Pericardium fibroblast (primary cell): ENCODE measurements around the gene EXTL1. TPM values are rescaled to one million over a fixed set of nuclear protein-coding genes. Genes with fewer than 3 reads are reported as not detected.

Experiments used
- total RNA-seq: library from RNA; depleted of rRNA; stranded (reverse); fragments of >200 nt; gene quantifications from 2 replicates; pipeline ENCODE4 v1.2.3, GENCODE V29; 2015

The EXTL1 gene, protein sequence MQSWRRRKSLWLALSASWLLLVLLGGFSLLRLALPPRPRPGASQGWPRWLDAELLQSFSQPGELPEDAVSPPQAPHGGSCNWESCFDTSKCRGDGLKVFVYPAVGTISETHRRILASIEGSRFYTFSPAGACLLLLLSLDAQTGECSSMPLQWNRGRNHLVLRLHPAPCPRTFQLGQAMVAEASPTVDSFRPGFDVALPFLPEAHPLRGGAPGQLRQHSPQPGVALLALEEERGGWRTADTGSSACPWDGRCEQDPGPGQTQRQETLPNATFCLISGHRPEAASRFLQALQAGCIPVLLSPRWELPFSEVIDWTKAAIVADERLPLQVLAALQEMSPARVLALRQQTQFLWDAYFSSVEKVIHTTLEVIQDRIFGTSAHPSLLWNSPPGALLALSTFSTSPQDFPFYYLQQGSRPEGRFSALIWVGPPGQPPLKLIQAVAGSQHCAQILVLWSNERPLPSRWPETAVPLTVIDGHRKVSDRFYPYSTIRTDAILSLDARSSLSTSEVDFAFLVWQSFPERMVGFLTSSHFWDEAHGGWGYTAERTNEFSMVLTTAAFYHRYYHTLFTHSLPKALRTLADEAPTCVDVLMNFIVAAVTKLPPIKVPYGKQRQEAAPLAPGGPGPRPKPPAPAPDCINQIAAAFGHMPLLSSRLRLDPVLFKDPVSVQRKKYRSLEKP
- 0.12 and 0.60 TPM in 2 replicates for total RNA-seq

DNA sequence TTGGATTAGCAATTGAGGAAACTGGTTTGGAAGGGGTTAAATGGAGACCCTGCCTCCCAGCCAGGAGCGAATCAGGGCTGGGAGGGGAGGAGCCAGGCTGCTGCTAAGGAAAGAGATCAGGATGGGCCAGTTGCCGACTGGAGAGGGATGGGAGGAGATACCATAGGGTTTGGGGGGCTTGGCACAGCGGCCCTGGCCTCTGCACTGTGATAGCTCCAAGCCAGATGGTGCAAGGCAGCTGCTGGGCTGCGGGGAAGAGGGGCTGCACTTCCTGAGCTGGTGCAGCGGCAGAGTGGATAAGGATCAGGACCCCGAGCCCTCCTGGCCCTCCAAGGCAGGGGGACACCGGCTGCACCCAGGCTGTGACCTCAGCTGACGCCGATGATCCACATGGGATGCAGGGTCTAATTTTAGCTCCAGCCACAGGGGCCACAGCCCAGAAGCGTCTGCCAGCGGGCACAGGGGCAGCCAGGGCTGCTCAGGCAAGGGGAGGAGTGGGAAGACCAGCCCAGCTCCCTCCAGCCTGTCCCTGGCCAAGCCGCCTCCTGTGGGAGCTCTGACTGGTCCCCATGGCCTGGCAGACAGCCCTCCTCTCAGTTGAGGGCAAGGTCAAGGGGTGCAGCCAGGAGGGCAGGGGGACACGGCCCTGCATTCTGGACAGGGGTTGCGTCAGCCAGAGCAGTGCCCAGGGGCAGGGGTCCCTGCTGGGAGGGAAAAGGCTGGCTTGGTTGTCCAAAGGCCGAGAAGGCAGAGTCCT is at the start of gene EXTL1:
Gene EXTL1 (plus strand): TSS at position 129 of the 757 bp plus-strand sequence. CDS start 872 bp downstream, outside the sequence.

DNA sequence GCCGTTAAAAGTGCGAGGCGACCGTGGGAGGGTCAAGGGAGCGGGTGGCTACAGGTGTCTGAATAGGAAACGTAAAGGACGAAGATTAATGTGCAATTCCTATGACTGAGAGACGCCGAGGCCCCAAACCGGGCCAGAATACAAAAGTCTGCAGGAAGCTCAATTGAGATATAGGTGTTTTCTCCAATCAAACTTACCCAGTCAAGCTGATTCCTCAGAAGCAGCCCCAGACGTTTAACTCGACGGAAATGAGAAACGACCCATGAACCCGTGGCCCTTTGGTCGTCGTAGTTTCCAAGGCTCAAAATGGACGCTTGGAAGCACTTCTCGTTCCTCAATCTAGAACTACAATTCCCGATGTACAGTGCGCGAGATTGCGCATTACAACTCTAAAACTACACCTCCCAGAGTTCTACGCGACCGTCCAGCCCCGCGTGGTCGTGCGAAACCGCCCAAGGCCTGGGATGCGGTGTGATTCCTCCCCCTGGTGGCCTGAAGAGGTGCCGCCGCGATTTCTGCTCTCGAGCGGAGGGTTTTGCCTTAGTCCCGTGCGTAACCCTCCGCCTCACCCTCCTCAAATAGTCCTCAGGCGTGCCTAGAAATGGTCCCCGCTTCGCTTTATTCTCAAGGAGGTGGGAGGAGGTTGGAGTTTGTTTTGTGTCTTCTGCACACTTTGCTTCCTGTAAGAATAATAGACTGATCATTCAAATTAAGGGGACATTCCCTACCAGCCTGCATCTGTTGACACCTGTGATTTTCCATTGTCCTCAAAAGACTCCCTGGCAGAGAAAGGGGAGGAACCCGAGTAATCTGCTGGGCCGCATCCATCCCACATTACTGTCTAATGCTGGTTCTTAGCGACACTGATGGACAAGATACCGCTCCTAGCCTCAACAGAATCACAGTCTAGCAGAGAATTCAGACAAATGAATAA is 23.5 kb upstream of the EXTL1 start, which contains the start of gene PAFAH2:
Gene PAFAH2 (minus strand): TSS at position 236 of the 934 bp plus-strand sequence. CDS start 7,247 bp downstream, outside the sequence.

DNA sequence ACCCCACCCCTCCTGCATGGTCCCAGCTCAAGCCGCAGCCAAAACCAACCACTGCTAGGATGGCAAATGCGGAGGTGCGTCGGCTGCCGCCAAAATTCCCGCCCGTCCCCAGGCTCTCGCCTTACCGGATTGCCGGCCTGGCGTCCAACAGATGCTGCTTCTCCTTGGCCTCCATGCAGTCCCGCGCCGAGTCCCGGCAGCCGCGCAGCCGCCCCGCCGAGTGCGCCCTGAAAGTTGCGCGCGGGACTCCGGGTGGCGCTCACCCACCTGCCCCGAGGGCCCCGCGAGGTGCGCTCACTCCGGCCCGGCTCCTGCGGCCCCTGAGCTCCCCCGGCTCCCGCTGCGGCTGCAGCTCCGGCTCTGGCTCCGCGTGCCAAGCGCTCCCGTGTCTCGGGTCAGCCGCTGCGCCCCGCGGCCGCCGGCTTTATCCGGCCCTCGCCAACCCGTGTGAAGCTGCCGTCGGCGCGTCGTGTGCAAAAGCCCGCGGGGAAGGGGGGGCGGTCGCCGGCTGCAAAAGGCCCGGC is 24.2 kb downstream of the EXTL1 start, which contains the start of gene SLC30A2:
Gene SLC30A2 (minus strand): TSS at position 397 of the 524 bp plus-strand sequence. CDS start 222 bp downstream, at position 175.

DNA sequence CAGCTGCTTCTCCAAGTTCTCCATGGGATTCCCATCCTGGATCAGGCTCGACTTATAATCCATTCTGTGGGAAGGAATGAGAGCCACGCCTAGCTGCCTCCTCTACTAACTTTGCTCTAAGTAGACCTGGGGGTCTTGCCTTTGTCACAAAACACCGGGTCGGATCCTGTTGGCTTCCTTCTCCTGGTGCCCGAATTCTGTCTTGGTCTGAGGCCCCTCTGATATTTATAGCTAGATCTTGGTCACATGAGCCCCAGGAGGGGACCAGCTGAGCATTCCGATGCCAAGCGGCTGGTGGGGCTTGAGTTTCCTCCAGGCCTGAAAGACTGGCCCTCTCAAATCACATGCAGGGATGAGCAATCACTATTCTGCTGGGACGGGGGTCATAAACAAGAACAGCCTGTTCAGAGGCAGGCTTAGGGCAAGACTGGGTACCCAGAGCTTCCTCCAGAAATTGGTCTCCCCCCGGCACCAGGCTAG is 45.9 kb downstream of the EXTL1 start, which contains the start of gene TRIM63:
Gene TRIM63 (minus strand): TSS at position 199 of the 480 bp plus-strand sequence. CDS start 136 bp downstream, at position 63.

Other genes with a start within 250 kb of the EXTL1 start
- gene SELENON, start 221.6 kb upstream of the EXTL1 start, total RNA-seq, result 50.8 and 67.0 TPM in 2 replicates
- gene MTFR1L, start 201.8 kb upstream of the EXTL1 start, total RNA-seq, result 47.6 and 48.3 TPM in 2 replicates
- gene AUNIP, start 162.3 kb upstream of the EXTL1 start, total RNA-seq, result 0.58 TPM in 1 of 2 replicates, not detected in the other
- 6.1 and 7.2 TPM in 2 replicates for gene PAQR7, start 146.1 kb upstream of the EXTL1 start, total RNA-seq
- 17.9 and 26.3 TPM in 2 replicates for gene STMN1, start 115.4 kb upstream of the EXTL1 start, total RNA-seq
- gene PAFAH2, start 23.7 kb upstream of the EXTL1 start, total RNA-seq, result 2.3 and 3.2 TPM in 2 replicates
- gene SLC30A2, start 24.3 kb downstream of the EXTL1 start, total RNA-seq, result not detected in 2 replicates
- gene TRIM63, start 45.9 kb downstream of the EXTL1 start, total RNA-seq, result 0.70 TPM in 1 of 2 replicates, not detected in the other
- gene PDIK1L, start 90.0 kb downstream of the EXTL1 start, total RNA-seq, result 1.7 and 1.9 TPM in 2 replicates
- 0.43 TPM in 1 of 2 replicates, not detected in the other for gene FAM110D, start 137.3 kb downstream of the EXTL1 start, total RNA-seq
- gene C1orf232, start 147.2 kb downstream of the EXTL1 start, total RNA-seq, result not detected in 2 replicates
- gene ZNF593, start 148.1 kb downstream of the EXTL1 start, total RNA-seq, result 36.7 and 58.7 TPM in 2 replicates
- gene ZNF593OS, start 150.1 kb downstream of the EXTL1 start, total RNA-seq, result 0.23 TPM in 1 of 2 replicates, not detected in the other
- 0.17 and 1.8 TPM in 2 replicates for gene CNKSR1, start 155.7 kb downstream of the EXTL1 start, total RNA-seq
- gene CATSPER4, start 168.8 kb downstream of the EXTL1 start, total RNA-seq, result not detected in 2 replicates
- 6.0 TPM in 2 replicates for gene CEP85, start 212.4 kb downstream of the EXTL1 start, total RNA-seq